ENCODE measurements around the gene SLC41A3.

GRCh38 chr3:126083511-126083912, 412 bp downstream of the SLC41A3 start:
- TF ChIP-seq CTCF (IDR thresholded peaks at IDR 0.05) (no peak), POLR2A (IDR thresholded peaks at IDR 0.05) (no peak)

Data from heart left ventricle (tissue), 13 donors.